Ascending aorta (tissue), 2 donors: Measurements from ENCODE around the gene PCDHGA1. TPM values are rescaled to one million over a fixed set of nuclear protein-coding genes. Genes with fewer than 3 reads are reported as not detected.
"Not testable (repeated sequence)": the region's sequence is repeated elsewhere in the genome, so short reads cannot be mapped to it uniquely, and the experiment has no call there.

Source experiments
- DNase-seq, 2 donors: peaks; one replicate each; pipeline ENCODE4 v3.0.0-alpha.2; 2019; ENCODE audit warnings: low spot score in 2 of 2
- H3K27ac ChIP-seq, 2 donors: fragments of 200-600 bp; sonication (generic); one replicate each; pipeline ENCODE4 v1.5.1; 2016 to 2017; ENCODE audit warnings: mild to moderate bottlenecking in 1 of 2
- H3K27me3 ChIP-seq: fragments of 200-600 bp; sonication (generic); one replicate; pipeline ENCODE4 v1.5.1; 2017
- H3K36me3 ChIP-seq, 2 donors: fragments of 200-600 bp; sonication (generic); one replicate each; pipeline ENCODE4 v1.5.1; 2016
- H3K4me1 ChIP-seq, 2 donors: fragments of 200-600 bp; sonication (generic); one replicate each; pipeline ENCODE4 v1.5.1; 2016 to 2017; ENCODE audit warnings: mild to moderate bottlenecking in 1 of 2
- H3K4me3 ChIP-seq, 2 donors: fragments of 200-600 bp; sonication (generic); one replicate each; pipeline ENCODE4 v1.5.1; 2016 to 2017; ENCODE audit warnings: mild to moderate bottlenecking in 1 of 2
- H3K9me3 ChIP-seq, 2 donors: fragments of 200-600 bp; sonication (generic); one replicate each; pipeline ENCODE4 v1.5.1; 2016
- CTCF ChIP-seq, 3 experiments: fragments of 200-600 bp in 2 of 3; fragments of 450-650 bp in 1 of 3; sonication (generic) in 2 of 3; IDR thresholded peaks; one replicate each; pipeline ENCODE4 v1.5.1; 2016 to 2019; ENCODE audit warnings: antibody characterized with exemption in 3 of 3, mild to moderate bottlenecking in 1 of 3, moderate library complexity in 1 of 3
- intact Hi-C: fragments of 100-400 bp; cut with DNase I; formaldehyde crosslinking; loops from one replicate; pipeline ENCODE4 v1.15.1; 2023
- total RNA-seq: library from RNA; depleted of rRNA; stranded (reverse); fragments of >200 nt; gene quantifications from one replicate; pipeline ENCODE4 v1.1.0, GENCODE V29; 2016

PCDHGA1 gene
- total RNA-seq, 1 donor from 2014 or later, result not detected

GRCh38 chr5:141371572-141372475, 41.5 kb downstream of the PCDHGA1 start:
- H3K36me3 ChIP-seq, result no peaks in the 10 kb centered on the region
- H3K27me3 ChIP-seq, result no peaks in the 10 kb centered on the region
- H3K27ac ChIP-seq, result no peak overlapping the region
- DNase-seq, result no peak
- peaks cover 90 to 100% of the 10 kb centered on the region in 2 donors for H3K9me3 ChIP-seq
- H3K4me1 ChIP-seq, result no peaks in the 10 kb centered on the region
- no peak for TF ChIP-seq CTCF (IDR thresholded peaks at IDR 0.05)
- H3K4me3 ChIP-seq, result no peak overlapping the region
- intact Hi-C loops, result no loop called here

GRCh38 chr5:141373673-141374317, 43.5 kb downstream of the PCDHGA1 start, which contains the start of gene PCDHGA6:
PCDHGA6 (plus strand) TSS chr5:141373891; CDS start chr5:141374084, 193 bp downstream.
- no peak for DNase-seq
- no peaks in the 10 kb centered on the region for H3K36me3 ChIP-seq
- H3K27ac ChIP-seq, result no peak within 1 kb of the TSS
- H3K9me3 ChIP-seq, result peaks cover 92 to 100% of the 10 kb centered on the region in 2 donors
- no peaks in the 10 kb centered on the region for H3K4me1 ChIP-seq
- TF ChIP-seq CTCF (IDR thresholded peaks at IDR 0.05), result no peak
- intact Hi-C loops, result no loop called here
- no peaks in the 10 kb centered on the region for H3K27me3 ChIP-seq
- peak within 1 kb of the TSS in 1 of 2 donors; percentile 38 for H3K4me3 ChIP-seq

- H3K27me3 ChIP-seq, result no peaks in the 10 kb centered on the region
- no peak overlapping the region for H3K4me3 ChIP-seq
- no peak for DNase-seq
- no peak overlapping the region for H3K27ac ChIP-seq
- no peaks in the 10 kb centered on the region for H3K4me1 ChIP-seq
- H3K36me3 ChIP-seq, result no peaks in the 10 kb centered on the region
- TF ChIP-seq CTCF (IDR thresholded peaks at IDR 0.05), result no peak
- intact Hi-C loops, result no loop called here
- peaks cover 88 to 100% of the 10 kb centered on the region in 2 donors for H3K9me3 ChIP-seq
These were observed 44.3 kb downstream of the PCDHGA1 start for GRCh38 chr5:141374627-141375026.

GRCh38 chr5:141375444-141376155, 45.3 kb downstream of the PCDHGA1 start:
- H3K36me3 ChIP-seq, intact Hi-C loops, H3K27me3 ChIP-seq, H3K27ac ChIP-seq, H3K4me1 ChIP-seq, DNase-seq, H3K4me3 ChIP-seq: not testable (repeated sequence)
- H3K9me3 ChIP-seq, result peaks cover 90 to 99% of the 10 kb centered on the region in 2 donors

- no peaks in the 10 kb centered on the region for H3K4me1 ChIP-seq
- TF ChIP-seq CTCF (IDR thresholded peaks at IDR 0.05), result no peak
- H3K27me3 ChIP-seq, result no peaks in the 10 kb centered on the region
- DNase-seq, result no peak
- H3K36me3 ChIP-seq, result peaks cover 0 to 6% of the 10 kb centered on the region in 2 donors
- H3K9me3 ChIP-seq, result peaks cover 85 to 99% of the 10 kb centered on the region in 2 donors
- peak within 1 kb of the TSS; percentile 19 to 21 for H3K4me3 ChIP-seq
- intact Hi-C loops, result no loop called here
- H3K27ac ChIP-seq, result no peak within 1 kb of the TSS
These were observed 52.4 kb downstream of the PCDHGA1 start, which contains the start of gene PCDHGA7 for GRCh38 chr5:141382469-141383294. PCDHGA7 (plus strand) TSS chr5:141382742; CDS start chr5:141382900, 158 bp downstream.
